ENCODE data around the gene HES2. TPM values are rescaled to one million over a fixed set of nuclear protein-coding genes. Genes with fewer than 3 reads are reported as not detected.
"Not testable (repeated sequence)": the region's sequence is repeated elsewhere in the genome, so short reads cannot be mapped to it uniquely, and the experiment has no call there.

The HES2 gene
- total RNA-seq, 2 donors from 2014 or later = 14.2 to 24.0 TPM

DNA sequence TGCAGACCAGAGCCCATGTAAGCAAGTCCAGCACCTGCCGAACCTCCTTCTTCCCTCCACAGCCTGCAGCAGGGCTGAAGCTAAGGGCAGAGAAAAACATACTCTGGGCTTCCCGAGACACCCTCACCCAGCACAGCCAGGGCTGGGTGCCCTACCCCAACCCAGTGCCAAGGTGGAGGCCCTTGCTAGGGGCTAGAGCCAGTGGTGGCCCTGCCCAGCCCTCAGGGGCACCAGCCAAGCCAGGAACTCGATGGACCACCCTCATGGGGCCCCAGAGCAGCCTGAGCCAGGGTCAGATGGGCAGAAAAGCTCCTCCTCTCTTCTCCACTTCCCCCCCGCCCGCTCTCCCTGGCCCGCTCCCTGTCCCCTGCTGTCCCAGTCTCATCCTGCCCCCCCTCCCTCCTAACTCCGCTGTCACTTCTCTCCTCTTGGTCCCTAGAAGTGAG lies 30.3 kb upstream of the HES2 start:
- Histone ChIP-seq H3K4me3 (no peak overlapping the region), H3K36me3 (no peaks in the 10 kb centered on the region), H3K4me1 (peaks cover 9% of the 10 kb centered on the region), H3K27ac (peak overlapping the region; percentile 70), H3K9ac (ENCODE audit: low read depth in 2 of 2, low read length in 2 of 2) (peak overlapping the region in 1 of 2 donors; percentile 55), H3K9me3 (no peaks in the 10 kb centered on the region), H3K27me3 (peaks cover 25% of the 10 kb centered on the region)
- intact Hi-C loops (cut with DNase I) = no loop called here
- DNase-seq = no peak
- TF ChIP-seq CTCF (IDR thresholded peaks at IDR 0.05) = no peak

- Histone ChIP-seq H3K36me3 (no peaks in the 10 kb centered on the region), H3K27ac (peak overlapping the region; percentile 32), H3K4me1 (peaks cover 9% of the 10 kb centered on the region), H3K9ac (ENCODE audit: low read depth in 2 of 2, low read length in 2 of 2) (peak overlapping the region; percentile 55 to 69), H3K27me3 (peaks cover 20% of the 10 kb centered on the region), H3K9me3 (no peaks in the 10 kb centered on the region), H3K4me3 (peak overlapping the region; percentile 35)
- TF ChIP-seq CTCF (IDR thresholded peaks at IDR 0.05) = no peak
- intact Hi-C loops (cut with DNase I) = no loop called here
- no peak for DNase-seq
These were observed 29.3 kb upstream of the HES2 start for GRCh38 chr1:6448749-6449631.

GRCh38 chr1:6447818-6448748 lies 28.4 kb upstream of the HES2 start:
- Histone ChIP-seq H3K36me3 (no peaks in the 10 kb centered on the region), H3K9ac (ENCODE audit: low read depth in 2 of 2, low read length in 2 of 2) (peak overlapping the region; percentile 34 to 69), H3K4me3 (peak overlapping the region; percentile 35), H3K9me3 (no peaks in the 10 kb centered on the region), H3K27ac (peak overlapping the region; percentile 32), H3K27me3 (peaks cover 20% of the 10 kb centered on the region), H3K4me1 (peaks cover 9% of the 10 kb centered on the region)
- DNase-seq = peak; percentile 71
- intact Hi-C loops (cut with DNase I) = no loop called here
- TF ChIP-seq CTCF (IDR thresholded peaks at IDR 0.05) = no peak

- TF ChIP-seq CTCF (IDR thresholded peaks at IDR 0.05) = no peak
- Histone ChIP-seq H3K4me3 (peak overlapping the region; percentile 35), H3K27ac (no peak overlapping the region), H3K27me3 (peaks cover 20% of the 10 kb centered on the region), H3K36me3 (no peaks in the 10 kb centered on the region), H3K9me3 (no peaks in the 10 kb centered on the region), H3K4me1 (peaks cover 9% of the 10 kb centered on the region), H3K9ac (ENCODE audit: low read depth in 2 of 2, low read length in 2 of 2) (peak overlapping the region; percentile 34 to 56)
- intact Hi-C loops (cut with DNase I) = no loop called here
- DNase-seq = no peak
These were observed 27.5 kb upstream of the HES2 start for GRCh38 chr1:6447016-6447817.

GRCh38 chr1:6446665-6447015 lies 26.9 kb upstream of the HES2 start:
- Histone ChIP-seq H3K4me1 (peaks cover 9% of the 10 kb centered on the region), H3K36me3 (no peaks in the 10 kb centered on the region), H3K9ac (ENCODE audit: low read depth in 2 of 2, low read length in 2 of 2) (peak overlapping the region in 1 of 2 donors; percentile 56), H3K27ac (no peak overlapping the region), H3K9me3 (no peaks in the 10 kb centered on the region), H3K27me3 (peaks cover 20% of the 10 kb centered on the region), H3K4me3 (no peak overlapping the region)
- intact Hi-C loops (cut with DNase I) = no loop called here
- DNase-seq = no peak
- TF ChIP-seq CTCF (IDR thresholded peaks at IDR 0.05) = no peak

GRCh38 chr1:6445929-6446328 lies 26.2 kb upstream of the HES2 start:
- H3K9me3 ChIP-seq; H3K27ac ChIP-seq; H3K4me3 ChIP-seq; H3K9ac ChIP-seq (ENCODE audit: low read depth in 2 of 2, low read length in 2 of 2); DNase-seq; H3K4me1 ChIP-seq; intact Hi-C loops (cut with DNase I); H3K36me3 ChIP-seq: not testable (repeated sequence)
- H3K27me3 ChIP-seq = peaks cover 20% of the 10 kb centered on the region
